HK-2 (cell line): ENCODE results near the gene CLOCK.

ENCODE experiments used
- DNase-seq: peaks from one replicate; pipeline ENCODE4 v3.0.0-alpha.2; 2018; ENCODE audit not compliant: unreplicated experiment

The CLOCK gene

DNA sequence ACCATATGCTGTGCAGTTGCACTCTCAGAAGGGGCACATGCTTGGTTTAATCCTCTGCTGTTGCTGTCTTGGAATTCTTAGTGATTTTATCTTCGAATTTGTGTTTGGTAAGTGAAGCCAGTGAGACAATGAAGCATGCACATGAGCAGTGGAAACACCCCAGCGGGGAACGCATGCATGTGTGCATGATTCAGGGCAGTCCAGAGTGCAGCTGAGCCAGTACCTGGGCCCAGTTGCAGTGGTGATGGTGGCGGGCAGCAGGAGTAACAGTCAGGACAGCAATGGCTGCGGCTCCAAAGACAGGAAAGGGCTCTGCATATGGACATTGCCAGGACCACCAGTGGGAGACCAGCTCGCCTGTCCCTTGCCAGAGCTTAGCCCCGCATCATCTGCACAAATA is 165.2 kb downstream of the CLOCK start:
- no peak for DNase-seq

DNA sequence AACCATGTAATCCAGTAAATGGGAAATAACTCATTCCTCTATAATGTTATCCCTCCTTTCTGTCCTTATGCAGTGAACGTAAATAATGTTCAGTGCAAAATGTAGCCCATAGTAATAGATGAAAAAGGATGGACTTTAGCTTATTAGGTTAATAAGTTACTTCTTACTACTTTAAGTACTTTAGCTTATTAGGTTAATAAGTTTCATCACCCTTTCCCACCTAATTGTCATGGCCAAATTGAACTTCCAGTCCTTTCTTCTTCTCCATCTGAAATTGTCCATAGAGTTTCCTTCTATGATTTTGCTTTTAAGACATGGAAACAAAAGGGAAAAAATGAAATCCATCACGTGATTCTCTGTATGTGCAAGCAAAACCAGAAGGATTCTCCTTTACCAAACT is 166.1 kb downstream of the CLOCK start:
- DNase-seq: no peak

DNA sequence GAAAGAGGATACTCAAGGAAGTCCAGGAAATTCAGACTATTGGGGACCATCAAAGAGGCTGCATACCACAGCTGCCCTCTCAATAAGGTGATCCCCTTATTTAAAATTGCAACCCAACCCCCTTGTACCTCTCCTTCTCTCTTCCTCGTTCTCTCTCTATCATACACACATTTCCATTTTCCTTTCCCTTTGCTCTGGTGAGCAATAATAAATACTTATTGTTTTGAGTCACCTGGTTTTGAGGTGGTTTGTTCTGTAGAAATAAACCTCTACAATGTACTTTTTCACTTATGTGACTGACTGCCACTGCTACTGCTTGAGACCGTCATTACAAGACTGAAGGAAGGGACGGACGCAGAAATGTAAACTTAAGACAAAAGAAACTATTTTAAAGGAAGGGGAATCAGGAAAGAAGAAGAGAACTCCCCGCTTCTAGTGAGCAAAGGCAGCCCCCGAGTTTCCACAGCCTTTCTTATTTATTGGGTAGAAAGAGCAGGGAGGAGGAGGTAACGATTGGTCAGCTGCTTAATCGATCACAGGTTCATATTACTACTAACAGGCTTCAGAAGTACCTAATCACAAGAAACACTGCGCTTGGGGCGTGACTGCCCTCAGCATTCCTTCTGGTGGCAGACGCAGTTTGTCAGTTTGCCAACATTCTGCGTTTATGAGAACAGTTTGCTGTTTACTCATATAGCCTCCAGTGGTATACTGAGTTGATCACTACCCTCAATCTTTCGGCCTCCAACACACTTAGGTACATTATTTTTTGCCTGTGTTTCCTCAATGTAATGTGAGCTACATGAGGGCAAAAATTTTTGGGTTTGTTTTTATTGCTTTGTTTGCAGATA is 167.9 kb downstream of the CLOCK start:
- no peak for DNase-seq
